HepG2 (cell line): ENCODE measurements around the gene VDR. TPM values are rescaled to one million over a fixed set of nuclear protein-coding genes. Genes with fewer than 3 reads are reported as not detected.

Source experiments
- ATAC-seq: fragments of 200-7000 bp; cut with Tn5 transposase; 3 replicates; pipeline ENCODE4 v1.9.1; 2020; ENCODE audit warnings: mild to moderate bottlenecking, moderate library complexity
- BruUV-seq: library from RNA; stranded (reverse); fragments of 400-500 nt; replicated peaks from 2 replicates; lab custom pipeline; 2021; lab: Mats Ljungman, UMichigan
- CTCF ChIA-PET: fragments of 300-600 bp; formaldehyde crosslinking; extraction: SDS; loops from one replicate; lab custom pipeline; 2021; ENCODE audit warnings: low total read pairs, inconsistent platforms, low intra/inter-chr PET ratio; lab: Yijun Ruan, JAX
- POLR2A ChIA-PET: fragments of 350-600 bp; sonication (Branson Sonifier 250); formaldehyde crosslinking; loops from one replicate; lab custom pipeline; 2020; ENCODE audit warnings: antibody characterized with exemption, inconsistent platforms; lab: Yijun Ruan, JAX
- DNase-seq: peaks from one replicate; pipeline ENCODE4 v3.0.0-alpha.2; 2015; ENCODE audit warnings: low spot score
- FAIRE-seq: peaks from 3 replicates; lab custom pipeline; 2011; peaks lifted over from hg19 to GRCh38; lab: Jason Lieb, UNC
- H2AFZ ChIP-seq: one replicate; pipeline ENCODE4 v1.6.1; 2011; ENCODE audit warnings: low read length, inconsistent platforms
- H3K27ac ChIP-seq: fragments of 300-600 bp; 3 replicates; pipeline ENCODE4 v1.8.0; 2011; ENCODE audit warnings: mixed run types, mild to moderate bottlenecking, mixed read lengths, low read length, inconsistent platforms; ENCODE audit not compliant: insufficient read depth; ENCODE audit errors: extremely low read length
- H3K27me3 ChIP-seq, 2 experiments: fragments of 200-600 bp in 1 of 2; 2 replicates in 1 of 2; 3 replicates in 1 of 2; pipeline versions ENCODE4 v1.6.0 to v1.8.0; 2011; ENCODE audit warnings: low read length in 2 of 2, mild to moderate bottlenecking in 2 of 2, moderate library complexity in 2 of 2, inconsistent platforms in 1 of 2; ENCODE audit not compliant: insufficient read depth in 2 of 2, control insufficient read depth in 1 of 2
- H3K36me3 ChIP-seq, 2 experiments: fragments of 200-600 bp in 1 of 2; replicated peaks in 1 of 2; 2 replicates in 1 of 2; 3 replicates in 1 of 2; pipeline versions ENCODE4 v1.5.1 to v1.8.0; 2011; ENCODE audit warnings: low read length in 2 of 2, inconsistent platforms in 1 of 2; ENCODE audit not compliant: insufficient read depth in 2 of 2, control insufficient read depth in 1 of 2
- H3K4me1 ChIP-seq: 2 replicates; pipeline ENCODE4 v1.5.1; 2012; ENCODE audit warnings: low read length, inconsistent platforms; ENCODE audit not compliant: insufficient read depth
- H3K4me2 ChIP-seq: 2 replicates; pipeline ENCODE4 v1.6.0; 2011; ENCODE audit warnings: low read depth, low read length, inconsistent platforms
- H3K4me3 ChIP-seq, 3 experiments: fragments of 200-600 bp in 1 of 3; sonication (generic), shearing (Covaris generic) in 1 of 3; replicated peaks in 1 of 3; 2 replicates each; pipeline ENCODE4 v1.5.1; 2011 to 2016; ENCODE audit warnings: low read length in 3 of 3, inconsistent platforms in 2 of 3, low read depth in 2 of 3, mild to moderate bottlenecking in 2 of 3, control low read depth in 1 of 3, mixed read lengths in 1 of 3; ENCODE audit not compliant: insufficient read depth in 1 of 3
- H3K79me2 ChIP-seq: one replicate; pipeline ENCODE4 v1.6.1; 2011; ENCODE audit warnings: low read length, inconsistent platforms; ENCODE audit not compliant: insufficient read depth
- H3K9ac ChIP-seq: 2 replicates; pipeline ENCODE4 v1.6.0; 2011; ENCODE audit warnings: mild to moderate bottlenecking, low read depth, low read length, inconsistent platforms; ENCODE audit not compliant: insufficient read depth
- H3K9me3 ChIP-seq: 2 replicates; pipeline ENCODE4 v1.5.1; 2012; ENCODE audit warnings: mild to moderate bottlenecking, low read length
- H4K20me1 ChIP-seq: 2 replicates; pipeline ENCODE4 v1.6.0; 2011; ENCODE audit warnings: inconsistent platforms, mild to moderate bottlenecking, low read length, moderate library complexity; ENCODE audit not compliant: insufficient read depth
- HDAC6 ChIP-seq: fragments of 200-600 bp; sonication (generic); IDR thresholded peaks from 2 replicates; pipeline ENCODE4 v1.7.0; 2017; ENCODE audit warnings: mild to moderate bottlenecking, antibody characterized with exemption, low read length, low read depth
- HNRNPUL1 ChIP-seq: fragments of 200-400 bp; formaldehyde crosslinking; IDR thresholded peaks from 2 replicates; pipeline ENCODE4 v1.6.1; 2017; ENCODE audit warnings: low read depth, mild to moderate bottlenecking, low read length, moderate library complexity
- IRX3 ChIP-seq: sonication (generic); formaldehyde crosslinking; IDR thresholded peaks from 2 replicates; pipeline ENCODE4 v1.8.1; 2023; ENCODE audit warnings: mild to moderate bottlenecking, low read depth, missing genetic modification reagents, borderline replicate concordance
- KAT2B ChIP-seq: fragments of 150-350 bp; IDR thresholded peaks from 2 replicates; pipeline ENCODE4 v1.6.1; 2014; ENCODE audit warnings: low read depth, low read length, borderline replicate concordance
- SP1 ChIP-seq, 2 experiments: fragments of 450-650 bp in 1 of 2; sonication (generic) in 1 of 2; formaldehyde crosslinking in 1 of 2; IDR thresholded peaks; 2 replicates each; pipeline versions ENCODE4 v1.4.0 to v1.6.1; 2016 to 2020; ENCODE audit warnings: missing genetic modification reagents in 1 of 2
- U2AF2 ChIP-seq: fragments of 200-400 bp; formaldehyde crosslinking; IDR thresholded peaks from 2 replicates; pipeline ENCODE4 v1.6.1; 2017; ENCODE audit warnings: low read depth, mild to moderate bottlenecking, low read length
- ZC3H13 ChIP-seq: sonication (generic); formaldehyde crosslinking; IDR thresholded peaks from 2 replicates; pipeline ENCODE4 v1.8.1; 2023; ENCODE audit warnings: mild to moderate bottlenecking, missing genetic modification reagents, moderate library complexity
- ZMYM4 ChIP-seq: sonication (generic); formaldehyde crosslinking; IDR thresholded peaks from 2 replicates; pipeline ENCODE4 v1.8.1; 2023; ENCODE audit warnings: mild to moderate bottlenecking, missing genetic modification reagents
- WGBS: methylation state at CpG from one replicate; pipeline ENCODE4 v1.1.6; 2017; ENCODE audit warnings: low lambda C conversion rate; 5-methylcytosine and 5-hydroxymethylcytosine counted together
- in situ Hi-C: cut with HindIII; loops from 2 replicates; pipeline ENCODE4 v1.10.0; 2017; ENCODE audit warnings: low pct_unique_long_range_greater_than_20kb; ENCODE audit not compliant: extremely low pct_ligation_motif_present
- intact Hi-C: fragments of 100-400 bp; cut with micrococcal nuclease; formaldehyde crosslinking; loops from one replicate; pipeline ENCODE4 v1.10.0; 2022; ENCODE audit not compliant: unreplicated experiment
- polyA plus RNA-seq, 8 experiments: library from polyadenylated mRNA; depleted of rRNA in 3 of 8; stranded (reverse) in 7 of 8; unstranded in 1 of 8; fragments of >200 nt; fragmentation: Illumina TruSeq in 4 of 8; extraction: Trizol in 4 of 8; gene quantifications; 2 replicates each; pipeline versions ENCODE4 v1.2.1 to v1.2.3, GENCODE V29; 2011 to 2016; ENCODE audit warnings: low read depth in 4 of 8, missing spikeins in 1 of 8, mixed read lengths in 1 of 8; ENCODE audit not compliant: insufficient read depth in 1 of 8
- total RNA-seq, 5 experiments: library from RNA; depleted of rRNA; stranded (reverse); fragments of >200 nt; fragmentation: Illumina TruSeq; extraction: Trizol; gene quantifications; 2 replicates each; pipeline ENCODE4 v1.2.3, GENCODE V29; 2016; ENCODE audit warnings: low read depth in 1 of 5
- TF ChIP-seq, protein P1 (sequence below): sonication (generic); formaldehyde crosslinking; IDR thresholded peaks from 2 replicates; pipeline ENCODE4 v1.4.0; 2020; ENCODE audit warnings: low read depth, mild to moderate bottlenecking, missing genetic modification reagents
- TF ChIP-seq, protein P2 (sequence below): sonication (generic); formaldehyde crosslinking; IDR thresholded peaks from 2 replicates; pipeline ENCODE4 v1.4.0; 2020; ENCODE audit warnings: mild to moderate bottlenecking, missing genetic modification reagents, borderline replicate concordance
- TF ChIP-seq, protein P3 (sequence below): sonication (generic); formaldehyde crosslinking; IDR thresholded peaks from 2 replicates; pipeline ENCODE4 v1.5.0; 2020; ENCODE audit warnings: mild to moderate bottlenecking, missing genetic modification reagents

Gene VDR
- total and polyA plus RNA-seq, 2 of the 13 experiments (the other 11 are each of a cell fraction or from before 2014, with no cell fraction given): 0.08 to 0.33 TPM

DNA sequence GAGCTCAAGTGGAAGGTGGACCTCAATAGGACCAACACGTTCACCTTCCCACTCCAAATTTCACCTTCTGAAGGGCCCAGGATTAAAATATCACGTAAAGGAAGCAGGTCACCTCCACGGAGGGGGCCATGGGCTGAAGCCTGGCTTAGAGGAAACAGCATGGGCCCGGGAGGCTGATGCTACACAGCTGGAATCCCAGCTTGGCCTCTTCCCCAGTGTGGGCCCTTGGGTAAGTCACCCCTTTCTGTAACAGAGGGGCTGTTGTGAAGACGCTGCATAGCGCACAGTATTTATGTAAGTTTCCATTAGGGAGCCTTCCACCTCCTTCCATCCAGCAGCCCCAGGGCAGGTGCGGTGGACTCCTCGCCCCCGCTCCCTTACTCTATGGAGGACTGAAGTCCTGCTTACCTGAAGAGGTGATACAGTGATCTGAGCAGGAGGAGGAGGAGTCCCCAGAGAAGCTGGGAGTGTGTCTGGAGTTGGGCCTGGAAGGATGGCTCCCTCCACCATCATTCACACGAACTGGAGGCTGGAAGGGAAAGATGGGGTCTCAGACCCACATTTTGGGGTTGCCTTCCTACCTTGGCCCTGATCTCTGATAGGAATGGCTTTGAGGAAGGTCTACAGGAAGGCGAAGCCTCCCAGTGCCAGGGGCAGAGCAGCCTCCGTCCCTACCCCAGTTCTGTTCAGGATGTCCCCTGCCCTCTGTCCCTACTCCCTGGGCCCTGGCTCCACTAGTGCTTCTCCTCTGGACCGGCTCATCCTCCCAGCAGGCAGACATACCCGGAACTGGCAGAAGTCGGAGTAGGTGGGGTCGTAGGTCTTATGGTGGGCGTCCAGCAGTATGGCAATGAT lies 47.8 kb downstream of the VDR start:
- H3K27me3 ChIP-seq: no peaks in the 10 kb centered on the region
- in situ Hi-C loops: no loop called here
- TF ChIP-seq, protein P1, sequence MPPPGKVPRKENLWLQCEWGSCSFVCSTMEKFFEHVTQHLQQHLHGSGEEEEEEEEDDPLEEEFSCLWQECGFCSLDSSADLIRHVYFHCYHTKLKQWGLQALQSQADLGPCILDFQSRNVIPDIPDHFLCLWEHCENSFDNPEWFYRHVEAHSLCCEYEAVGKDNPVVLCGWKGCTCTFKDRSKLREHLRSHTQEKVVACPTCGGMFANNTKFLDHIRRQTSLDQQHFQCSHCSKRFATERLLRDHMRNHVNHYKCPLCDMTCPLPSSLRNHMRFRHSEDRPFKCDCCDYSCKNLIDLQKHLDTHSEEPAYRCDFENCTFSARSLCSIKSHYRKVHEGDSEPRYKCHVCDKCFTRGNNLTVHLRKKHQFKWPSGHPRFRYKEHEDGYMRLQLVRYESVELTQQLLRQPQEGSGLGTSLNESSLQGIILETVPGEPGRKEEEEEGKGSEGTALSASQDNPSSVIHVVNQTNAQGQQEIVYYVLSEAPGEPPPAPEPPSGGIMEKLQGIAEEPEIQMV (CRISPR knock-in tag): no peak
- TF ChIP-seq, all 625 proteins: peak for 0
- Histone ChIP-seq H3K27ac (no peak overlapping the region), H3K4me2 (no peak overlapping the region), H3K79me2 (no peaks in the 10 kb centered on the region), H3K9ac (no peak overlapping the region), H3K9me3 (no peaks in the 10 kb centered on the region), H3K4me3 (no peak overlapping the region), H4K20me1 (no peaks in the 10 kb centered on the region), H2AFZ (no peak overlapping the region), H3K4me1 (peaks cover 29% of the 10 kb centered on the region), H3K36me3 (no peaks in the 10 kb centered on the region)
- no TSS peak for BruUV-seq
- CTCF ChIA-PET: no interaction called here
- FAIRE-seq: no peak
- WGBS: 68% methylated on average over 12 of the region's 17 CpGs
- intact Hi-C loops: no loop called here
- DNase-seq: no peak
- no peak for ATAC-seq
- POLR2A ChIA-PET: no interaction called here

DNA sequence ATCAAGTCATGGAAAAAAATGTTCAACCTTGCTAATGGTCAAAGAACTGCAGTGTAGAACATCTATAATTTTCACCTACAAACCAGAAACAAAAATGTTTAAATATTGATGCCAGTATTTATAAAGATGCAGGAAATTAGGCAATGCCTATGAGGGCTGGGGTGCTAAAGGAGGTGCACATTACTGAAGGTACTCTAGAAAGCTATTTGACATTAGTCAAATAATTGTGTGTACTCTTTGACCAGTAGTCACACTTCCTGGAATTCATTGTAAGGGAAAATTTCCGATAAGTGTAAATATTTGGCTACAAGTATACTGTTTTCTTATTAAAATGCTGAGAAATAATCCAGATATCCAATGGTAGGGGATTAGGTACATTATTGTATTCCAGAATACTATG lies 48.7 kb downstream of the VDR start:
- H3K27ac ChIP-seq: no peak overlapping the region
- H3K4me2 ChIP-seq: no peak overlapping the region
- ChIA-PET POLR2A (no interaction called here), CTCF (no interaction called here)
- H3K9ac ChIP-seq: no peak overlapping the region
- H2AFZ ChIP-seq: no peak overlapping the region
- no peak for DNase-seq
- no peaks in the 10 kb centered on the region for H4K20me1 ChIP-seq
- no TSS peak for BruUV-seq
- no peaks in the 10 kb centered on the region for H3K36me3 ChIP-seq
- no peak overlapping the region for H3K4me3 ChIP-seq
- peaks cover 29% of the 10 kb centered on the region for H3K4me1 ChIP-seq
- H3K79me2 ChIP-seq: no peaks in the 10 kb centered on the region
- no peaks in the 10 kb centered on the region for H3K27me3 ChIP-seq
- intact Hi-C loops: no loop called here
- ATAC-seq: no peak
- FAIRE-seq: no peak
- in situ Hi-C loops: no loop called here
- H3K9me3 ChIP-seq: no peaks in the 10 kb centered on the region
- WGBS: 4% methylated on average over 1 of the region's 1 CpG
- TF ChIP-seq IRX3 (CRISPR knock-in tag) (no peak), KAT2B (no peak), ZMYM4 (CRISPR knock-in tag) (no peak), ZC3H13 (no peak), HDAC6 (no peak), HNRNPUL1 (no peak), U2AF2 (no peak), SP1 (IDR thresholded peaks at IDR 0.05) (no peak), SP1 (CRISPR knock-in tag; IDR thresholded peaks at IDR 0.05) (no peak)
- TF ChIP-seq, protein P2, sequence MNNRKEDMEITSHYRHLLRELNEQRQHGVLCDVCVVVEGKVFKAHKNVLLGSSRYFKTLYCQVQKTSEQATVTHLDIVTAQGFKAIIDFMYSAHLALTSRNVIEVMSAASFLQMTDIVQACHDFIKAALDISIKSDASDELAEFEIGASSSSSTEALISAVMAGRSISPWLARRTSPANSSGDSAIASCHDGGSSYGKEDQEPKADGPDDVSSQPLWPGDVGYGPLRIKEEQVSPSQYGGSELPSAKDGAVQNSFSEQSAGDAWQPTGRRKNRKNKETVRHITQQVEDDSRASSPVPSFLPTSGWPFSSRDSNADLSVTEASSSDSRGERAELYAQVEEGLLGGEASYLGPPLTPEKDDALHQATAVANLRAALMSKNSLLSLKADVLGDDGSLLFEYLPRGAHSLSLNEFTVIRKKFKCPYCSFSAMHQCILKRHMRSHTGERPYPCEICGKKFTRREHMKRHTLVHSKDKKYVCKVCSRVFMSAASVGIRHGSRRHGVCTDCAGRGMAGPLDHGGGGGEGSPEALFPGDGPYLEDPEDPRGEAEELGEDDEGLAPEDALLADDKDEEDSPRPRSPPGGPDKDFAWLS (CRISPR knock-in tag): no peak
- TF ChIP-seq, protein P3, sequence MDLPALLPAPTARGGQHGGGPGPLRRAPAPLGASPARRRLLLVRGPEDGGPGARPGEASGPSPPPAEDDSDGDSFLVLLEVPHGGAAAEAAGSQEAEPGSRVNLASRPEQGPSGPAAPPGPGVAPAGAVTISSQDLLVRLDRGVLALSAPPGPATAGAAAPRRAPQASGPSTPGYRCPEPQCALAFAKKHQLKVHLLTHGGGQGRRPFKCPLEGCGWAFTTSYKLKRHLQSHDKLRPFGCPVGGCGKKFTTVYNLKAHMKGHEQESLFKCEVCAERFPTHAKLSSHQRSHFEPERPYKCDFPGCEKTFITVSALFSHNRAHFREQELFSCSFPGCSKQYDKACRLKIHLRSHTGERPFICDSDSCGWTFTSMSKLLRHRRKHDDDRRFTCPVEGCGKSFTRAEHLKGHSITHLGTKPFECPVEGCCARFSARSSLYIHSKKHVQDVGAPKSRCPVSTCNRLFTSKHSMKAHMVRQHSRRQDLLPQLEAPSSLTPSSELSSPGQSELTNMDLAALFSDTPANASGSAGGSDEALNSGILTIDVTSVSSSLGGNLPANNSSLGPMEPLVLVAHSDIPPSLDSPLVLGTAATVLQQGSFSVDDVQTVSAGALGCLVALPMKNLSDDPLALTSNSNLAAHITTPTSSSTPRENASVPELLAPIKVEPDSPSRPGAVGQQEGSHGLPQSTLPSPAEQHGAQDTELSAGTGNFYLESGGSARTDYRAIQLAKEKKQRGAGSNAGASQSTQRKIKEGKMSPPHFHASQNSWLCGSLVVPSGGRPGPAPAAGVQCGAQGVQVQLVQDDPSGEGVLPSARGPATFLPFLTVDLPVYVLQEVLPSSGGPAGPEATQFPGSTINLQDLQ (CRISPR knock-in tag): no peak
